Measurements from ENCODE around the gene CXCR6.

CXCR6 gene

DNA sequence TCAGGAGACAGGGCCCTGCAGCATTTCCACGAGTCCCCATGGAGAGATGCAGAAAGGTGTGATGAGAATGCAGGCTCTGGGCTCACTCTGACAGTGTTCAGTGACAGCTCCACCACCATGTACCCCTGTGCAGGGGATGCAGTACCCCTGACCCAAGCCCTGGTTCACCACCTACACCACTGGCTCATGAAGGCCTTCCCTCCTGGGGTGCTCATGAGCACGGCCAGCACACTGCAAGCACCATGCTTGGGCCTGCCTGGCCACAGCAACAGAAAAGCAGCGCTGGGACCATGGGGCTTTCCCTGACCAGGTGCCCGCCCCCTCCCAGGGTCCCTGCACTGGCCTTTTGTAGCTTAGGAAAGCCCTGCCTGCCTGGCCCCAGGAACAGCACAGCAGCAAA is 6.2 kb downstream of the CXCR6 start:
- DNase-seq = no peak

GRCh38 chr3:45950131-45950530 is 6.9 kb downstream of the CXCR6 start:
- no peak for DNase-seq

GRCh38 chr3:45950686-45951600 is 7.7 kb downstream of the CXCR6 start:
- DNase-seq = peak; percentile 21

DNA sequence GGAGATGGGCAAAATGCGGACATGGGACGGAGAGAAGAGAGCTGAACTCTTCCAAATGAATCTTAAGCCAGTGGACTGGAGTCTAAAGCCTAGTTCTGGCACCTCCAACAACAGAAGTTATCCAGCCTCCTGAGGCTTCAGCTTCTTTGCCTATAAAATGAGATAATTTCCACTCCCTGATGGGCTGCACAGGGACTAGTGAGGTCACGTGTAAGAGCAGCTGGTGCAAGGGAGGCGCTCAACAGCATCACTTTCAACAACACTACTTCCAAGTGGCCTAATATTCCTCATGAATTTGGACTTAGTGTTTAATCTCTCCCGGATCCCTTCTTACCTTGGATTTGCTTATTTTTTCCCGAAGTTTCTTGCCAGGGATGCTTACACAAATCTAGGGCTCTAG is 8.7 kb downstream of the CXCR6 start:
- DNase-seq = no peak

- no peak for DNase-seq
Observed at GRCh38 chr3:45952456-45952855, 9.2 kb downstream of the CXCR6 start.

GRCh38 chr3:45953536-45953935 is 10.3 kb downstream of the CXCR6 start:
- DNase-seq = no peak

DNA sequence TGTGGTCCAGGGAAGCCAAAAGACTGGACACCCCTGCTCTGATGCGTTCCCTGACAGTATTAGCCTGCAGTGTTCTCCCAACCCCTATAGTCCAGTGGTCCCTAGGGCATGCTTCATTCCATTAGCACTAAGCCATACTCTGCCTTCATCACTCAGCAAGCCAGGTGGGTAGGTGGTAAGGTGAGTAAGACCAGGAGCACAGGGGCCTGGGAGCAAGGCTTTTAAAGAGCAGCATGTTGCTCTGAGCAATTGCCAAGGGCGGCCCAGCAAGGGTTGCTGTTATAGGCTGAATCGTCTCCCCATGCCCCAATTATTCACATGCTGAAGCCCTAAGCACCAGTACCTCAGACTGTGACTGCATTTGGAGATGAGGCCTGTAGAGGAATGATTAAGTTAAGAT is 11.0 kb downstream of the CXCR6 start:
- DNase-seq = no peak

DNA sequence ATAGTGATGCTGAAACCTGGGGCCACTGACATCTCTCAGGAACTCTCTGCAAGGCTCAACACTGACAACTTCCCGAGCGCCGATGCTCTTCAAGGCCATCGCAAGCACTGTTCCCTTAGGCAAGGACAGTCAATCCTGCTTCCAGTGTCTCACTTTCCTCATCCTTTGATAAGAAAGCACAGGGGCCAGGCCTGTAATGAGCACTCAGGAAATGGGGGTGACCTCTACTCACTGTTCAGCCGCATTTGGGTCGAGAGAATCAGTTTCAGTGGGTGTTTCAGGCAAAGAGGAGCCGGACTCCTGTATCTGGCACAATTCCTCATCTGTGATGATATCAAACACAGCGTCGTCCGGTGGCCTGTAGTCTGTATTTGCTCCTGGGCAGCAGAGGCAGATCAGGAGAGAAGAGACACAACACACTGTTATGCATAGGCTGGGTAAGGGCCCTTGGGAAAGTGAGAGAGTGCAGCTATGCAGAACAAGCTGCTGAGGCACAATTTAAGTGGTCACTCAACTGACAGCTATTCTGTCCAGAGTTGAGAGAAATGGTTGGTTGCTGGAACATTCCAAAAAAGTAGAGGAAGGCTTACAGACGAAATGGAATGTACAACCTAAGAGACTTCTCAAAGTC is 11.9 kb downstream of the CXCR6 start:
- DNase-seq = no peak

- no peak for DNase-seq
Observed at GRCh38 chr3:45955706-45956105, 12.4 kb downstream of the CXCR6 start.

DNA sequence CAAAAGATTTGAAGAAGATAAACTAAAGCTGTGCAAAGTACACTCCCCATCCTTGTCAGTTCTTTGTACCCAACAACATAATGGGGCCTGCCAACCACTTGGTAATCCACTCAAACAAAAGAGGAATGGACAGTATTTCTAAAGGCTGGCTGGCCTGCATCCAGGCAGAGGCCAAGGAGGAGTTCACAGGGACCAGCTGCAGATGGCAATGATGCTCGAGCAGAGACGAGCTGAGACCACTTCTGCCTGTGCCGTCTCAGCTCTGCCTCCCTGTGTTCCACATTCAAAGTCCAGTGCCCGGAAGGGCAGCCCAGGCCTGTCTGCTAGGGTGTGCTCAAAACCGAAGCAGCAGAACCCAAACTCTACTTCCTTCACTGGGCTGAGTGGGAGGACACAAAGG is 14.3 kb downstream of the CXCR6 start:
- DNase-seq = no peak

GRCh38 chr3:45958321-45958791 is 15.1 kb downstream of the CXCR6 start:
- no peak for DNase-seq

DNA sequence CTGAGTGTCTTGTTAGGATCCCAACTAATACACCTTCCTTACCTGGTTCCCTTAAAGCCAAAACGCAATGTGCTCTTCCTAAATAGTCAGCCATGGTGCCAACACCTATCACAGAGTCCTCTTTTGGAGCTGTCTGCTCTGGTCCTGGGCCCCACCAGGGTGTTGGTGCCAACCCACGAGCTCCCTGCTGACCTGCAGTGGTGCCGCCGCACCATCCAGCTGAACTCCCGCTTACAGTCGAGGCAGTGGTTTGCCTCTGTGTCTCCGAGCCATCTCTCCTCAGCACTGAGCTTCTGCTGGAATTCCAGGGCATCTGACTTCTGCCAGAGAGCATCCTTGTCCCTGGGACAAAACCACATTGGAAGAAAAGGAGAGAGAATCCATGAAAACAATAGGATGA is 15.9 kb downstream of the CXCR6 start:
- no peak for DNase-seq

DNA sequence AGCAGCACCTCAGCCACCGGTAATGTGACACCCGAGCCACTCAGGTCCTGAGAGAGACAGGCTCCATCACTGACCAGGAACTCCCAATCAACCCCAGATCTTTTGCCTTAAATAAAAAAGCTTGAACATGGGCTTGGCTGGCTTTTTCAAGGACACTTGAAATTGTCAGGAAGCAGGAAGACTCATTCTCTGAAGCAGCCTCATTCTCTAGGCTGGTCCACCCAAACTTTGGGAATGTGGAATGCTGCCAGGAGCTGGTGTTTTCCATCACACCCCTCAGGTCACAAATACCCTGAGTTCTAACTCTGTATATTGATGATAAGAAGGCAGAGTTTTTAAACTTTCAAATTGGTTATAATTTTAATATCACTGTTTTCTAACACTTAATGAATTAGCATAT is 17.0 kb downstream of the CXCR6 start:
- no peak for DNase-seq

- no peak for DNase-seq
Observed at GRCh38 chr3:45962033-45962432, 18.8 kb downstream of the CXCR6 start.

- DNase-seq = no peak
Observed at GRCh38 chr3:45964139-45964538, 20.9 kb downstream of the CXCR6 start.

GRCh38 chr3:45965253-45965652 is 22.0 kb downstream of the CXCR6 start:
- no peak for DNase-seq

GRCh38 chr3:45965653-45966052 is 22.4 kb downstream of the CXCR6 start:
- DNase-seq = no peak

GRCh38 chr3:45966371-45966791 is 23.1 kb downstream of the CXCR6 start:
- no peak for DNase-seq

GRCh38 chr3:45966950-45967640 is 23.8 kb downstream of the CXCR6 start:
- DNase-seq = no peak

DNA sequence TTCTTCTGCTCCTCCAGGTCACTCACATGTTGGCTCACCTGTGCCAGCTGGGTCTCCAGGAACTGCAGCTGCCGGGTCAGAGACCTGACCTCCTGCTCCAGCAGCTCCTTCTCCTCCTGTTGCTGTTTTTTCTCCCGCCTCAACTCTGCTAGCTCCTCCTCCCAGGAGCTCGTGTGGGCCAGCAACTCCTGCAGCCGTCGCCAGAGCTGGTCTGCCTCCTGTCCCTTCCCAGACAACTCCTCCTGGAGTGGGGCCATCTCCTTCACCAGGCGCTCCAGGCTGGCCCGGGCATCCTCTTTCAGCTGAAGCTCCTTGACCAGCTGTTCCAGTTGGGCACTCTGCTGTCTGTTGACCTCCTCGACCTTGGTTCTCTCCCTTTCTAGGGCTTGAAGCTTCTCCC is 24.5 kb downstream of the CXCR6 start:
- no peak for DNase-seq

- DNase-seq = no peak
Observed at GRCh38 chr3:45968149-45968548, 24.9 kb downstream of the CXCR6 start.

GRCh38 chr3:45968706-45969105 is 25.4 kb downstream of the CXCR6 start:
- DNase-seq = no peak

- DNase-seq = no peak
Observed at GRCh38 chr3:45969116-45969515, 25.9 kb downstream of the CXCR6 start.

- no peak for DNase-seq
Observed at GRCh38 chr3:45969953-45970352, 26.7 kb downstream of the CXCR6 start.

All from activated CD4-positive, alpha-beta T cell treated with anti-CD3 and anti-CD28 coated beads, Interleukin-2, amount 50 U/mL, for 1 hour (primary cell).